Fibroblast of upper back skin (primary cell): ENCODE data around the gene EZH2.

Experiments
- DNase-seq: peaks from one replicate; pipeline ENCODE4 v3.0.0-alpha.2; 2013

EZH2 gene

DNA sequence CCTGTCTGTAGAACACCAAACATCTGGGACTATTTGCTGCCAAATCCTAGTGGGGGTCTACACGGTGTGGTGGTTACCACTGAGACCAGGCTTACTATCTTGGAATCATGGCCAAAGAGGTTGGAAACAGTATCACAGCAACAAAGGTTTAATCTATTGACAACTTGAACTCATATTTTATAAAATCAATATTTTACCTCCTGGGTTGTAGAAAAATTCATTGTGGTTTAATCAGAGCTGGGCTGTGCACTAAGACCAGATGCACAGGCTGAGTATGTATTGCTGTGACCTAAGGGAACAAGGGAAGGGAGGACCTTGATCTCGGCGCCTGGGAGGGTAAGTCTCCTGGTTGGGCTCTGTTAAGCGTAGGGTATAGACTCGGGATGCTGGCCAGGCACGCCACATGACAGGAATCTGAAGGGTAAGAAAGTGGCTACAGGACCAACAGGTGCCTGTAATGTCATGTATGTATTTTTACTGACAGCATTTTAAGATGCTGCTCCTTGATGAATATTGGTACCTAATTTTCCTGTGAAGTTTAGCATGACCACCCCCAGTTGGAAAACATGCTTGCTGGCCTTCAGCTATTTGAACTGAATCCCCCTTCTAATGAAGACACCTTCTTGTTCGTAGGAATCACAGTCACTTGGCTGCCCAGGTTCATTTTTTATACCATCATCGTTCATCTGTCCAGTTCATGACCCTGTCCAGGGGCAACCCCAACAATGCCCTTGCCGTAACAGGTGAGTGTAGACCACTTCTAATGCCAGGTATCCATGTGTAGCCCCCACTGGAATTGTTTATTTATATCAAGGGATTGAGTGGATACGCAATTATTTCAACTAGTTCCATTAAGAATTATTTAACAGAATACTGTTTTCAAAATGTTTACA is 79.5 kb downstream of the EZH2 start:
- DNase-seq: no peak

DNA sequence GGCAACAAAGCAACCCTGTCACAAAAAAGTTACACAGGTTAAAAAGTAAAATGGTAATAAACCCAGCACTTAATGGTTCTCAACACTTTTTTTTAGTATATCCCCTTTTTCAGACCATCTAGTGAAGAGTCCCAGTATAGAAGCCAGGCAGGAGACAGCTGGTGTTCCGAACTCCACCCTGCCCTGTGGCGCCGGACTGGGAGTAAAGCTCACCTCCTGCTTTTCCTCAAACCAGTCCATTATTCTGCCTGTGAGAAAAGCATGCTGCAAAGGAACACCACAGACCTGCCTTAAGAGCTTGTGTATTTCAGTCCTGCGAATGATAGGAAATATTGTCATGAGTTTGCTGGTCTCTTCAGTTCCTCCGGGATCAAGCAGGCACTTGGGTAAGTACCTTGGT is 81.0 kb downstream of the EZH2 start:
- DNase-seq: no peak

- no peak for DNase-seq
These were observed 82.0 kb downstream of the EZH2 start for GRCh38 chr7:148802101-148802493.

GRCh38 chr7:148800677-148801076 is 83.4 kb downstream of the EZH2 start:
- no peak for DNase-seq

GRCh38 chr7:148799893-148800555 is 84.1 kb downstream of the EZH2 start:
- DNase-seq: no peak

DNA sequence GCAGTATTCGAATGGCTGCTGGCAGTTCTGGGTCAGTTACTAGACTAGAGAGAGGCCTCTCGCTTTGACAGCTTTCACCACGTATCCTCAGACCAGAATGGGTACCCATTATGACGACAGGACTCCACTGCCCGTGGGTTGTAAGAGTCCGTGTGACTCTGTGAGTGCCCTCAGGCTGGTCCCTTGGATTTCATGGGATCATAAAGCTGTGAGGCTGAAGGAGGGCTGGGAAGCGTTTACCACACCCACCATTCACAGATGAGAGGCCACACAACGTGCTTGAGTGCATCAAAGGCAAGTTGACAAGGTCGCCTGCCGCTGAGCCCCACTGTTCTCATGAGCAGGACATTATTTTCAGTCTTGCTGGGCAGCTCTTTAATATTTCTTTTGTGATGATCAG is 87.2 kb downstream of the EZH2 start:
- DNase-seq: no peak

DNA sequence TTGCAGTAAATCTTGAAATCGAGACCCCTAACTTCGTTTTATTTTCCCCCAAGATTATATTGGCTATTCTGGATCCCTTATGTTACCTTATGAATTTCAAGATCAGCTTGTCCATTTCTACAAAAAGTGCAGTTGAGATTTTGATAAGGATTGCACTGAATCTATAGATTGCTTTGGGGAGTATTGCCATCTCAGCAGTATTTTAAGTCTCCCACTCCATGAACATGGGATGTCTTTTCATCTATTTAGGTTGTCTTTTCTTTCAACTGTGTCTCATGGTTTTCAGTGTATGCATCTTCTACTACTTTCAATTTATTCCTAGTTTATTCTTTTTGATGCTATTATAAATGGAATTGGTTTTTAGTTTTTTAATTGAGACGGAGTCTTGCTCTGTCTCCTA is 89.6 kb downstream of the EZH2 start:
- DNase-seq: no peak

GRCh38 chr7:148793590-148793989 is 90.5 kb downstream of the EZH2 start:
- DNase-seq: no peak

GRCh38 chr7:148791546-148791945 is 92.5 kb downstream of the EZH2 start:
- no peak for DNase-seq

DNA sequence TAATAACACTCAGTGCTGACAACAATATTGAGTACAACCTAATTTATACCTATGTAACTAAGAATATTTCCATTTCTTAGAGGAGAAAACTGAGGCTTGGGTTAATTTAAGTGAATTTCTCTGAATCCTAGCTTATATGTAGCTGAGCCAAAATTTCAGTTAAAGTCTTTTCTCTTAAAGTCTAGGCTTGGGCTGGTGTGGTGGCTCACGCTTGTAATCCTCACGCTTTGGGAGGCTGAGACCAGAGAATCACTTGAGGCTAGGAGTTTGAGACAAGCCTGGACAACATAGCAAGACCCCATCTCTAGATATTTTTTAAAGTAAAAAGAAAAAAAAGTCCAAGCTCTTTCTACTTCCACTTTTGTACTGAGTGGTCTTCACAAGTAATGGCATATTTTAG is 93.2 kb downstream of the EZH2 start:
- DNase-seq: no peak

GRCh38 chr7:148790131-148790726 is 93.9 kb downstream of the EZH2 start:
- DNase-seq: no peak

GRCh38 chr7:148789220-148789619 is 94.9 kb downstream of the EZH2 start:
- no peak for DNase-seq

DNA sequence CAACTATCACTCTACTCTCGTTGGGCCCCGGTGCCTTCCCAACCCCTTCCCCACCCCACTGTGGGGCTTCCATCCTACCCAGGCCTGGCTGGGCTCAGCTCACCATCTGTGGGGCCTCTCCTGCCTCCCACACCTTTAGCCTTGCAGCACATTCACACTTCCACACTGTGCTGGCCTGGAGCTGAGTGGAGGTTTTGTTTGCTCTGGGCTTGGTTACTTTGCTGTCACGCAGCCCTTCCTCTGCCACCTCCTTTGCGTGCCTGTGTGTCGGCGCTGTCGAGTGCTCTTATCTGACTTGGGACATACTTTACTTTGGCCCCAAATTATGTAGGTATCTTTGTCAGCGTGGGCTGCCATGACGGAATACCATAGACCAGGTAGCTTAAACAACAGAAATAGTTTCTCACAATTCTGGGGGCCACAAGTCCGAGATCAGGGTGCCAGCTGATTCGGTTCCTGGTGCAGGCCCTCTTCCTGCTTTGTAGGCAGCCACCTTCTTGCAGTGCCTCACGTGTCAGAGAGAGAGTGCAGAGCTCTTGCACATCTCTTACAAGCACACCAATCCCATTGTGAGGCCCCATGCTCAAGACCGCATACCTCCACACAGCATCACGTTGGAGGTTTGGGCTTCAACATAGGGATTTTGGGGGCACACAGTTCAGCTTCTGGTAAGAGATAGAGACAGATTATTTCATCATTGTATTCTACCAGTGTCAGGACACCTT is 96.4 kb downstream of the EZH2 start:
- DNase-seq: no peak

GRCh38 chr7:148783801-148784527 is 100.1 kb downstream of the EZH2 start:
- DNase-seq: no peak

DNA sequence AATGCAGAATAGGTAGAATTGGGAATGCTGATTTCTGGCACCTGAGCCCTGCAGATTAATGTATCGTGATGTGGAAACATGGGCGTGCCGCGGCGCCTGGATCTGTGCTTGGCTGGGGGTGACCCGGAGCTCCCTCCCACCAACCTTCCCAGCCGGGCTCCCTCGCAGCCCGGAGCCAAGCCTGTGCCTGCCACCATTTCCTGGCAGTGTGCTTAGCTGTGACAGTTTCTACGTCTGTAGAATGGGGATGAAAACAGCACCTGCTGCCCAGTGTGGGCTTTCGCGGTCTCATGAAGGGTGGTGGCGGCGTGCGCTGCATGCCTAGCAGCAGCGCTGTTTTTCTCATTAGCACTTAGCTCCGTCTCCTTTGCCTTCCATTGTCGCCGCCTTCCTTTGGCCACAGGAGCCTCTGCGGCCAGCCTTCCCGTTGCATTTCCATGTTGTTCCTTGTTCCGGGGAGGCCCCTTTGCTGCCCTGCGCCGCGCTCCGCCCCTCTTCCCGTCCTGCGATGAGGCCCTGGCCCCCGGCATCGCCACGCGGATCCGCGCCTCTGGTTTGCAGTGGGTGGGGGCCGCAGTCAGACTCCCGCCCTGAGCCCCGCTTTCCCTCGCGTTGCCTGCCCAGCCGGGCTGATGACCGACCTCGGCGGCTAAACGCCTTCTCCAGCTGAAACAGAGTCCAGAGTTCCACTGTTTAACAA is 101.2 kb downstream of the EZH2 start:
- DNase-seq: no peak

- DNase-seq: no peak
These were observed 109.6 kb downstream of the EZH2 start for GRCh38 chr7:148774471-148774870.

DNA sequence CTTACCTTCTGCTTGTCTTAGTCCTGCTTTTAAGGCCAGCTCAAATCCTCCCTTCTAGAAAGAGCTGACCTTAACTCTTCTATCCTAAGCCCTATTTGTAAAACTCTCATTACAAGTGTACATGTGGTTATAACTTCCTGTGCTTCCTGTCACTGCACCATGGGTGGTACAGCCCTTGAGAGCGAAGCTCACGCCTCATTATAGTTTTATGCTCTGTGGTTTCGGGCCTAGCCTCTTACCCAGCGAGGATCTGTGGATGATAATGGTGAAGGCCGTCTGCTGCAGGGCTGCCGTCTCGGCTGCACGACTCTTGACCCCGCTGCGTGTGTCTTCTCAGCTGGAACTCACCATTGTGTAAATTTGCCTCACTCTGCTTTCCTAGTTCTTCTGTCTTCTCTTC is 110.8 kb downstream of the EZH2 start:
- peak; percentile 39 for DNase-seq

DNA sequence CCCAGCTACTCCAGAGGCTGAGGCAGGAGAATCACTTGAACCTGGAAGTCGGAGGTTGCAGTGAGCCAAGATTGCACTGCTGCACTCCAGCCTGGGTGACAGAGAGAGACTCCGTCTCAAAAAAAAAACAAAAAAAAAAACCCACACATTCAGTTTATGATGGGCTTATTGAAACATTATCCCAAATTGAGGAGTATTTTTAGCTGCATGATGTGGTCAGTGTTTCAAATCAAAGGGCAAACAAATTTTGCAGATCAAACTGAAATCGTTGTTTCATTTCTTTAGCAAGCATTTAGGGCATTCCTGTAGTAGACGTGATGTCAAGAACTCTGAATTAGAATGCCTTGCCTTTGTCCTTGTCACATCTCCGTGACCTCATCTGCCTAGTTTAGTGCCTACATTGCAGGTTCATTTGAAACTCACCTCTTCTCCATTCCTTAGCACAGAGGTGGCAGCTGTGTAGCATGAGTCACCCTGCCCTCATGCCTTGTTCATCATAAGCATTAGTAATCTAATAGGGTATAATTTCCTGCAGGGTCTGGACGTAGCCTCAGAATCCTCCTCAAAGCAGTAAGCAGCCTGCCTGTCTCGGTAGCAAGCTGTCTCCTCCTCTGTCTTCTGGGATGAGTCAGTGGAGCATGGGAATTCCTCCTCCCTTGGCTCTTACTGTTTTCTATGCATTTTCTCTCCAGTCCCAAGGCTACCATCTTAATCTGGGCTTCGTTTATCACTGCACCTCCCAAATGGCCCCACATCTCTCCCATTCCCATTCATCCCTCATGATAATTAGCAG is 111.6 kb downstream of the EZH2 start:
- DNase-seq: peak; percentile 92

GRCh38 chr7:148770004-148770403 is 114.1 kb downstream of the EZH2 start:
- no peak for DNase-seq

GRCh38 chr7:148763622-148764021 is 120.5 kb downstream of the EZH2 start:
- no peak for DNase-seq
